ENCODE data around the gene IL10RA.
"Not testable (repeated sequence)": the region's sequence is repeated elsewhere in the genome, so short reads cannot be mapped to it uniquely, and the experiment has no call there.

Gene IL10RA

GRCh38 chr11:118004543-118005223 is 18.5 kb downstream of the IL10RA start:
- no peaks in the 10 kb centered on the region for H3K9me3 ChIP-seq
- H4K20me1 ChIP-seq = no peaks in the 10 kb centered on the region
- H3K4me2 ChIP-seq = no peak overlapping the region
- no peaks in the 10 kb centered on the region for H3K27me3 ChIP-seq
- H3K9ac ChIP-seq = no peak overlapping the region
- H3K4me3 ChIP-seq = no peak overlapping the region
- no peak overlapping the region for H3K27ac ChIP-seq
- peaks cover 54% of the 10 kb centered on the region for H3K4me1 ChIP-seq
- TF ChIP-seq Cebpa-rat (IDR thresholded peaks at IDR 0.05) = no peak
- H3K36me3 ChIP-seq = no peaks in the 10 kb centered on the region

GRCh38 chr11:118005224-118006152 is 19.3 kb downstream of the IL10RA start:
- no peaks in the 10 kb centered on the region for H4K20me1 ChIP-seq
- H3K27ac ChIP-seq = no peak overlapping the region
- H3K4me2 ChIP-seq = no peak overlapping the region
- no peaks in the 10 kb centered on the region for H3K9me3 ChIP-seq
- H3K27me3 ChIP-seq = no peaks in the 10 kb centered on the region
- no peak overlapping the region for H3K4me3 ChIP-seq
- H3K9ac ChIP-seq = no peak overlapping the region
- no peak for TF ChIP-seq Cebpa-rat (IDR thresholded peaks at IDR 0.05)
- no peaks in the 10 kb centered on the region for H3K36me3 ChIP-seq
- peaks cover 62% of the 10 kb centered on the region for H3K4me1 ChIP-seq

- no peak for TF ChIP-seq Cebpa-rat (IDR thresholded peaks at IDR 0.05)
- Histone ChIP-seq H3K9me3 (no peaks in the 10 kb centered on the region), H3K9ac (no peak overlapping the region), H3K27me3 (no peaks in the 10 kb centered on the region), H3K4me3 (no peak overlapping the region), H3K36me3 (no peaks in the 10 kb centered on the region), H3K4me2 (no peak overlapping the region), H3K27ac (no peak overlapping the region), H4K20me1 (no peaks in the 10 kb centered on the region), H3K4me1 (peaks cover 69% of the 10 kb centered on the region)
Observed at GRCh38 chr11:118006153-118006534, 19.9 kb downstream of the IL10RA start.

GRCh38 chr11:118007040-118007439 is 20.8 kb downstream of the IL10RA start:
- TF ChIP-seq Cebpa-rat (IDR thresholded peaks at IDR 0.05) = no peak
- H3K4me2 ChIP-seq = peak overlapping the region; percentile 45
- H3K9me3 ChIP-seq = no peaks in the 10 kb centered on the region

GRCh38 chr11:118007563-118008270 is 21.5 kb downstream of the IL10RA start:
- Histone ChIP-seq H3K4me2 (peak overlapping the region; percentile 45), H3K27ac (0 out of 2 replicates have a peak overlapping the region, but pooled peaks have one; percentile 24), H3K4me1 (peaks cover 72% of the 10 kb centered on the region)
- not testable (repeated sequence) for H3K4me3 ChIP-seq, H4K20me1 ChIP-seq, H3K36me3 ChIP-seq, H3K9me3 ChIP-seq, H3K27me3 ChIP-seq, H3K9ac ChIP-seq

More at GRCh38 chr11:118007040-118007439, 20.8 kb downstream of the IL10RA start:
- Histone ChIP-seq H3K9ac (no peak overlapping the region), H4K20me1 (no peaks in the 10 kb centered on the region), H3K4me1 (peaks cover 72% of the 10 kb centered on the region), H3K27ac (no peak overlapping the region), H3K36me3 (no peaks in the 10 kb centered on the region), H3K27me3 (no peaks in the 10 kb centered on the region), H3K4me3 (no peak overlapping the region)

GRCh38 chr11:118008271-118008911 is 22.2 kb downstream of the IL10RA start:
- Histone ChIP-seq H3K4me1 (peaks cover 68% of the 10 kb centered on the region), H3K9ac (no peak overlapping the region), H3K27me3 (no peaks in the 10 kb centered on the region), H3K4me2 (peak overlapping the region; percentile 45), H4K20me1 (no peaks in the 10 kb centered on the region), H3K4me3 (no peak overlapping the region), H3K36me3 (no peaks in the 10 kb centered on the region), H3K27ac (peak overlapping the region; percentile 24; the same call in 1 of the 2 replicates), H3K9me3 (no peaks in the 10 kb centered on the region)
- no peak for TF ChIP-seq Cebpa-rat (IDR thresholded peaks at IDR 0.05)

- no peaks in the 10 kb centered on the region for H3K27me3 ChIP-seq
- H3K4me2 ChIP-seq = peak overlapping the region; percentile 86
- H3K9ac ChIP-seq = peak overlapping the region; percentile 44; the same call in 1 of the 2 replicates
- TF ChIP-seq Cebpa-rat (IDR thresholded peaks at IDR 0.05) = no peak
- no peaks in the 10 kb centered on the region for H3K9me3 ChIP-seq
- H3K36me3 ChIP-seq = no peaks in the 10 kb centered on the region
- no peaks in the 10 kb centered on the region for H4K20me1 ChIP-seq
- no peak overlapping the region; the same call in 1 of the 2 replicates for H3K4me3 ChIP-seq
- peaks cover 68% of the 10 kb centered on the region for H3K4me1 ChIP-seq
- peak overlapping the region; percentile 71 for H3K27ac ChIP-seq
Observed at GRCh38 chr11:118009864-118010737, 23.9 kb downstream of the IL10RA start.

DNA sequence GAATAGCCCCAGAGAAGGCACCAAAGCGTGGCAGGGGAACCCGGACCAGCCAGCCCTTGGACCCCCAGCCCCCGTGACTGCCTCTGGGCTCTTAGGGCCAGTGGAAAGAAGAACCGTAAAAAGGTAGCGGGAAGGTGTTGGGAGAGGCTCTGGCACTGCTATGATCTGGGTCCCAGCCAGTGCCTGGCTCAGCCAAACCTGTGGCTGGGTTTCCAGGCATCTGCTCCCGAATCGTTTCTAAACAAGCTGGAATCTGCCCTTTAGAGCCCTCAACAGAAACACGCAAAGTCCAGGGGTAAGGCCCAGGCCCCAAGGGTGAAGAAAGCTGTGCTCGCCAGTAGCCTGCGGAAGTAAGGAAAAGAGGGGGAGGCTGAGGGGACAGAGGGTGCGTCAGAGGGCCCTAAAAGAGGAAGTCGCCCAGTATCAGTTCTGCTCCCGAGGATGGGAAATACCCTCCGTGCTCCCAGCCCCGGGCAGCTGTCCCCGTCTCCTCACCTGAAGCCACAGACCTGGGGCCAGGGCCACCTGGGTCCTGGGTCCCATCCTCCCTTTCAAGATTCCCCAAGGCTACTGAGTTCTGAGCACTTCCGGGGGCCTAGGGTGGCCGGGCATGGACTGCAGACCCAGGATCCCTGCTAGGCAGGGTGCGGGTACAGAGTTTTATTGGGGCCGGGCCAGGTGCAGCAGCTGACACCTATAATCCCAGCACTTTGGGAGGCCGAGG is 24.7 kb downstream of the IL10RA start:
- peak overlapping the region; percentile 71 for H3K27ac ChIP-seq
- H3K36me3 ChIP-seq = no peaks in the 10 kb centered on the region
- H3K4me1 ChIP-seq = peaks cover 76% of the 10 kb centered on the region
- H3K4me2 ChIP-seq = peak overlapping the region; percentile 86
- H3K9ac ChIP-seq = peak overlapping the region; percentile 44; the same call in 1 of the 2 replicates
- H3K9me3 ChIP-seq = no peaks in the 10 kb centered on the region
- no peak overlapping the region; the same call in 1 of the 2 replicates for H3K4me3 ChIP-seq
- no peaks in the 10 kb centered on the region for H4K20me1 ChIP-seq
- no peaks in the 10 kb centered on the region for H3K27me3 ChIP-seq
- TF ChIP-seq Cebpa-rat (IDR thresholded peaks at IDR 0.05) = no peak
